Measurements from ENCODE around the gene C16orf92.

DNA sequence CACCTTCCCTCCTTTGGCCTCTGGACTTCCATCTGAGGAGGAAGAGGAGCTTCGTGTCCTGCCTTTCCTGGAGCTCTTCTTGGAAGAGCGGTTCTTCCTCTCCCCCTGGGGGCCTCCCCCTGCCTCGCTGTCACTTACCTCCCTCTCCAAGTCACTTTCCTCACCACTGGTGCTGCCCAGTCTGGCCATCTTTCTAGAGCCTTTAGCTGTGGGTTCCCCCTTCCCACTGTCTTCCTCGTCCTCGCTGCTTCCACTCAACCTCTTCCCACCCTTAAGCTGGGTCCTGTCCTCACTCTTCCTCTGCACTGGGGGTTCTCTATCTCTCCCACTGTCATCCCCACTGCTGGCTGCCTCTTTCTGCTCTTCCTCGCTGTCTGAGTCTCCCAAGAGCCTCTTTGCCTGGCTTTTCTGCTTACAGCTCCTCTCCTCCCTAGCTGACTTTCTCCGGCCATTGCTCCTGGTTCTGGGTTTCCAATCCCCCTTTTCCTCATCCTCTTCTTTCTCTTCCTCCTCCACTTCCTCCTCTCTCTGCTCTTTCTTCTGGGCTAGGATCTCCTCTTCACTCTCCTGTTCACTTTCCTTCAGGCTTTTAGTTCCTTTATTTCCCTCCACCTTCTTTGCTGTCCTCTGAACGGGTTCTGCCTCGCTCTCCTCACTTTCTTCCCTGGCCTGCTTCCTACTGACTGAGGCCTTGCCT, 28.9 kb upstream of the C16orf92 start:
- TF ChIP-seq CTCF (IDR thresholded peaks at IDR 0.05; ENCODE audit: insufficient read depth, low read length): no peak
- TF ChIP-seq, protein P1, sequence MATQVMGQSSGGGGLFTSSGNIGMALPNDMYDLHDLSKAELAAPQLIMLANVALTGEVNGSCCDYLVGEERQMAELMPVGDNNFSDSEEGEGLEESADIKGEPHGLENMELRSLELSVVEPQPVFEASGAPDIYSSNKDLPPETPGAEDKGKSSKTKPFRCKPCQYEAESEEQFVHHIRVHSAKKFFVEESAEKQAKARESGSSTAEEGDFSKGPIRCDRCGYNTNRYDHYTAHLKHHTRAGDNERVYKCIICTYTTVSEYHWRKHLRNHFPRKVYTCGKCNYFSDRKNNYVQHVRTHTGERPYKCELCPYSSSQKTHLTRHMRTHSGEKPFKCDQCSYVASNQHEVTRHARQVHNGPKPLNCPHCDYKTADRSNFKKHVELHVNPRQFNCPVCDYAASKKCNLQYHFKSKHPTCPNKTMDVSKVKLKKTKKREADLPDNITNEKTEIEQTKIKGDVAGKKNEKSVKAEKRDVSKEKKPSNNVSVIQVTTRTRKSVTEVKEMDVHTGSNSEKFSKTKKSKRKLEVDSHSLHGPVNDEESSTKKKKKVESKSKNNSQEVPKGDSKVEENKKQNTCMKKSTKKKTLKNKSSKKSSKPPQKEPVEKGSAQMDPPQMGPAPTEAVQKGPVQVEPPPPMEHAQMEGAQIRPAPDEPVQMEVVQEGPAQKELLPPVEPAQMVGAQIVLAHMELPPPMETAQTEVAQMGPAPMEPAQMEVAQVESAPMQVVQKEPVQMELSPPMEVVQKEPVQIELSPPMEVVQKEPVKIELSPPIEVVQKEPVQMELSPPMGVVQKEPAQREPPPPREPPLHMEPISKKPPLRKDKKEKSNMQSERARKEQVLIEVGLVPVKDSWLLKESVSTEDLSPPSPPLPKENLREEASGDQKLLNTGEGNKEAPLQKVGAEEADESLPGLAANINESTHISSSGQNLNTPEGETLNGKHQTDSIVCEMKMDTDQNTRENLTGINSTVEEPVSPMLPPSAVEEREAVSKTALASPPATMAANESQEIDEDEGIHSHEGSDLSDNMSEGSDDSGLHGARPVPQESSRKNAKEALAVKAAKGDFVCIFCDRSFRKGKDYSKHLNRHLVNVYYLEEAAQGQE (IDR thresholded peaks at IDR 0.05; ENCODE audit: insufficient replicate concordance, low read depth): no peak

Data from HL-60 (cell line).